Muscle of leg (tissue), 11 donors: ENCODE data around the gene CDH18. TPM values are rescaled to one million over a fixed set of nuclear protein-coding genes. Genes with fewer than 3 reads are reported as not detected.

ENCODE experiments used
- DNase-seq: peaks from one replicate; pipeline ENCODE4 v3.0.0; 2013
- H3K27ac ChIP-seq: one replicate; pipeline ENCODE4 v1.5.1; 2013; ENCODE audit warnings: mild to moderate bottlenecking, low read length, control low read depth
- H3K27me3 ChIP-seq: one replicate; pipeline ENCODE4 v1.6.1; 2013; ENCODE audit warnings: low read length; ENCODE audit not compliant: control insufficient read depth, insufficient read depth
- H3K36me3 ChIP-seq: one replicate; pipeline ENCODE4 v1.6.1; 2013; ENCODE audit warnings: low read length; ENCODE audit not compliant: control insufficient read depth, insufficient read depth
- H3K4me1 ChIP-seq: one replicate; pipeline ENCODE4 v1.6.1; 2013; ENCODE audit warnings: low read length; ENCODE audit not compliant: control insufficient read depth, insufficient read depth
- H3K4me3 ChIP-seq: one replicate; pipeline ENCODE4 v1.5.1; 2013; ENCODE audit warnings: low read length, control low read depth
- H3K9me3 ChIP-seq: replicated peaks from 2 replicates; pipeline ENCODE4 v1.6.1; 2013; ENCODE audit warnings: low read depth, low read length; ENCODE audit not compliant: control insufficient read depth
- WGBS: methylation state at CpG from one replicate; pipeline ENCODE4 v1.1.5; 2013; ENCODE audit warnings: missing lambda C conversion rate; ENCODE audit not compliant: insufficient coverage; 5-methylcytosine and 5-hydroxymethylcytosine counted together
- polyA plus RNA-seq, 8 donors: library from polyadenylated mRNA; unstranded; fragments of 120-200 nt; gene quantifications; one replicate each; pipeline versions ENCODE4 v1.2.1 to v1.2.3, GENCODE V29; 2013; ENCODE audit warnings: inconsistent platforms in 1 of 8, low replicate concordance in 1 of 8; ENCODE audit not compliant: insufficient read length in 8 of 8, insufficient read depth in 1 of 8
- total RNA-seq: library from RNA; stranded (reverse); fragments of 120-200 nt; gene quantifications from one replicate; pipeline ENCODE4 v1.2.4, GENCODE V29; 2013

The CDH18 gene
- total and polyA plus RNA-seq, 9 donors: 7.6 to 20.2 (median 10.5) TPM

- no peak for DNase-seq
- WGBS: 100% methylated on average over 3 of the region's 8 CpGs
- Histone ChIP-seq H3K36me3 (no peaks in the 10 kb centered on the region), H3K9me3 (no peaks in the 10 kb centered on the region), H3K27me3 (no peaks in the 10 kb centered on the region), H3K27ac (no peak overlapping the region), H3K4me3 (no peak overlapping the region), H3K4me1 (no peaks in the 10 kb centered on the region)
Measured at GRCh38 chr5:19531374-19531952, 456.5 kb downstream of the CDH18 start.

GRCh38 chr5:19519448-19519847 lies 468.6 kb downstream of the CDH18 start:
- Histone ChIP-seq H3K36me3 (no peaks in the 10 kb centered on the region), H3K9me3 (no peaks in the 10 kb centered on the region), H3K4me3 (no peak overlapping the region), H3K4me1 (no peaks in the 10 kb centered on the region), H3K27me3 (no peaks in the 10 kb centered on the region), H3K27ac (no peak overlapping the region)
- DNase-seq: no peak
- WGBS: 73% methylated on average over 1 of the region's 2 CpGs

- no CpG with 5 or more reads among the region's 2 CpGs for WGBS
- H3K27ac ChIP-seq: no peak overlapping the region
- H3K4me3 ChIP-seq: no peak overlapping the region
- no peaks in the 10 kb centered on the region for H3K9me3 ChIP-seq
- no peaks in the 10 kb centered on the region for H3K36me3 ChIP-seq
- no peaks in the 10 kb centered on the region for H3K4me1 ChIP-seq
- no peaks in the 10 kb centered on the region for H3K27me3 ChIP-seq
- no peak for DNase-seq
Measured at GRCh38 chr5:19498852-19499251, 489.1 kb downstream of the CDH18 start.

- Histone ChIP-seq H3K9me3 (no peaks in the 10 kb centered on the region), H3K4me1 (no peaks in the 10 kb centered on the region), H3K36me3 (no peaks in the 10 kb centered on the region), H3K27ac (no peak overlapping the region), H3K27me3 (no peaks in the 10 kb centered on the region), H3K4me3 (no peak overlapping the region)
- WGBS: no CpG with 5 or more reads among the region's 3 CpGs
- no peak for DNase-seq
Measured at GRCh38 chr5:19497229-19497815, 490.7 kb downstream of the CDH18 start.

GRCh38 chr5:19496056-19496455 lies 491.9 kb downstream of the CDH18 start:
- no CpG with 5 or more reads among the region's 2 CpGs for WGBS
- no peaks in the 10 kb centered on the region for H3K36me3 ChIP-seq

GRCh38 chr5:19492861-19493260 lies 495.1 kb downstream of the CDH18 start:
- 100% methylated on average over 1 of the region's 1 CpG for WGBS
- Histone ChIP-seq H3K36me3 (no peaks in the 10 kb centered on the region), H3K27me3 (no peaks in the 10 kb centered on the region), H3K9me3 (no peaks in the 10 kb centered on the region), H3K4me3 (no peak overlapping the region), H3K4me1 (no peaks in the 10 kb centered on the region), H3K27ac (no peak overlapping the region)
- no peak for DNase-seq

More at GRCh38 chr5:19496056-19496455, 491.9 kb downstream of the CDH18 start:
- H3K4me3 ChIP-seq: no peak overlapping the region
- no peaks in the 10 kb centered on the region for H3K27me3 ChIP-seq
- no peak for DNase-seq
- no peak overlapping the region for H3K27ac ChIP-seq
- no peaks in the 10 kb centered on the region for H3K9me3 ChIP-seq
- no peaks in the 10 kb centered on the region for H3K4me1 ChIP-seq

- 64% methylated on average over 3 of the region's 3 CpGs for WGBS
- H3K36me3 ChIP-seq: no peaks in the 10 kb centered on the region
- no peaks in the 10 kb centered on the region for H3K9me3 ChIP-seq
- H3K27ac ChIP-seq: no peak overlapping the region
- no peaks in the 10 kb centered on the region for H3K4me1 ChIP-seq
- no peak overlapping the region for H3K4me3 ChIP-seq
- DNase-seq: peak; percentile 26
- H3K27me3 ChIP-seq: no peaks in the 10 kb centered on the region
Measured at GRCh38 chr5:19488786-19489185, 499.2 kb downstream of the CDH18 start.

- no peak for DNase-seq
- Histone ChIP-seq H3K36me3 (no peaks in the 10 kb centered on the region), H3K27ac (no peak overlapping the region), H3K4me1 (no peaks in the 10 kb centered on the region), H3K27me3 (no peaks in the 10 kb centered on the region), H3K4me3 (no peak overlapping the region), H3K9me3 (no peaks in the 10 kb centered on the region)
Measured at GRCh38 chr5:19487480-19487879, 500.5 kb downstream of the CDH18 start.

- H3K27me3 ChIP-seq: no peaks in the 10 kb centered on the region
- no peaks in the 10 kb centered on the region for H3K4me1 ChIP-seq
- H3K27ac ChIP-seq: no peak overlapping the region
- WGBS: no CpG with 5 or more reads among the region's 5 CpGs
- H3K4me3 ChIP-seq: no peak overlapping the region
- DNase-seq: no peak
- H3K9me3 ChIP-seq: no peaks in the 10 kb centered on the region
- no peaks in the 10 kb centered on the region for H3K36me3 ChIP-seq
Measured at GRCh38 chr5:19479562-19479961, 508.4 kb downstream of the CDH18 start.

- peak; percentile 0 for DNase-seq
- Histone ChIP-seq H3K9me3 (no peaks in the 10 kb centered on the region), H3K36me3 (no peaks in the 10 kb centered on the region), H3K27me3 (no peaks in the 10 kb centered on the region), H3K4me1 (no peaks in the 10 kb centered on the region), H3K4me3 (no peak overlapping the region), H3K27ac (no peak overlapping the region)
- no CpG with 5 or more reads among the region's 1 CpG for WGBS
Measured at GRCh38 chr5:19462019-19462418, 526.0 kb downstream of the CDH18 start.

GRCh38 chr5:19424506-19424905 lies 563.5 kb downstream of the CDH18 start:
- no peak for DNase-seq
- Histone ChIP-seq H3K4me1 (no peaks in the 10 kb centered on the region), H3K27me3 (no peaks in the 10 kb centered on the region), H3K9me3 (no peaks in the 10 kb centered on the region), H3K4me3 (no peak overlapping the region), H3K27ac (no peak overlapping the region), H3K36me3 (no peaks in the 10 kb centered on the region)
- no CpG with 5 or more reads among the region's 3 CpGs for WGBS
